IPS-18c (cell line): ENCODE measurements around the gene WDFY1.
A peak's percentile ranks its signal among the peaks of the same experiment; 100 is the strongest.

Experiments
- H3K4me3 ChIP-seq: 2 replicates; pipeline ENCODE4 v1.7.0; 2013; ENCODE audit warnings: low read depth, mild to moderate bottlenecking, low read length, moderate library complexity; ENCODE audit not compliant: insufficient read depth
- H3K9me3 ChIP-seq: one replicate; pipeline ENCODE4 v1.6.1; 2013; ENCODE audit warnings: mild to moderate bottlenecking, low read length, moderate library complexity; ENCODE audit not compliant: control insufficient read depth, insufficient read depth

The WDFY1 gene

GRCh38 chr2:223969856-223970255 is 24.7 kb upstream of the WDFY1 start:
- no peak overlapping the region for H3K4me3 ChIP-seq
- no peaks in the 10 kb centered on the region for H3K9me3 ChIP-seq

- no peak overlapping the region for H3K4me3 ChIP-seq
- H3K9me3 ChIP-seq: no peaks in the 10 kb centered on the region
Observed at GRCh38 chr2:223969315-223969714, 24.2 kb upstream of the WDFY1 start.

- H3K9me3 ChIP-seq: no peaks in the 10 kb centered on the region
Observed at GRCh38 chr2:223967981-223968380, 22.8 kb upstream of the WDFY1 start.

DNA sequence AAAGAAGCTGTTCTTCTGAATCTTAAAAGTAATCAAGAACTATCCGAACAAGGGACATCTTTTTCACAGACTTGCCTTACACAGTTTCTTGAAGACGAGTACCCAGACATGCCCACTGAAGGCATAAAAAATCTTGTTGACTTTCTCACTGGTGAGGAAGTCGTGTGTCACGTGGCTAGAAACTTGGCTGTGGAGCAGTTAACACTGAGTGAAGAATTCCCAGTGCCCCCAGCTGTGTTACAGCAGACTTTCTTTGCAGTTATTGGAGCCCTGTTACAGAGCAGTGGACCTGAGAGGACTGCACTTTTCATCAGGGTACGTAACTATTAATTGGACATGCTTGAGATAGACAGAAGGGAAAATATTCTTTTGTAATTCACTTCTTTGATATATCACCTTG is 14.6 kb upstream of the WDFY1 start:
- Histone ChIP-seq H3K4me3 (no peak overlapping the region), H3K9me3 (no peaks in the 10 kb centered on the region)

More at GRCh38 chr2:223967981-223968380, 22.8 kb upstream of the WDFY1 start:
- H3K4me3 ChIP-seq: no peak overlapping the region

GRCh38 chr2:223957092-223957851 is 12.1 kb upstream of the WDFY1 start, which contains the start of gene MRPL44:
TSS of gene MRPL44 (plus strand) at chr2:223957463. CDS start at chr2:223957473, 10 bp downstream.
- Histone ChIP-seq H3K4me3 (peak within 1 kb of the TSS; percentile 97), H3K9me3 (no peaks in the 10 kb centered on the region)

DNA sequence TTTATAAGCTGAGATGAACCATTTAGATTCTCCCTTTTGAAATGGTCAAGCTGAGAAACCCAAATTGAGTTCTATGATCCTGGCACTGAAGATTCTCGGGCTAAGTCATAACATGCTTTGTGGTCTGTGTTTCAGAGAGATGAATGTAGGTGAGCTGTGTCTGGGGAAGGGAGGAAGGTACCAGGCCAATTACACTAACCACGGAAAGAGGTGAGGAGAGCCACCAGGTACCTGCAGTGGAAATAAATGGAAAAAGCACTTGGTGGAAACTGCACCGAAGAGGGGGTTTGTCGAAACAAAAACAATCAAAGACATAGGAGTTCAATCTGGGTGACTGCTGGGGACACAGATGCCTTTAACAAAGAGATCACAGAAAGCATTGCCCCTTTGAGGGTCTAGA is 11.2 kb upstream of the WDFY1 start:
- Histone ChIP-seq H3K9me3 (no peaks in the 10 kb centered on the region), H3K4me3 (no peak overlapping the region)

GRCh38 chr2:223954401-223954800 is 9.3 kb upstream of the WDFY1 start:
- Histone ChIP-seq H3K9me3 (no peaks in the 10 kb centered on the region), H3K4me3 (no peak overlapping the region)

DNA sequence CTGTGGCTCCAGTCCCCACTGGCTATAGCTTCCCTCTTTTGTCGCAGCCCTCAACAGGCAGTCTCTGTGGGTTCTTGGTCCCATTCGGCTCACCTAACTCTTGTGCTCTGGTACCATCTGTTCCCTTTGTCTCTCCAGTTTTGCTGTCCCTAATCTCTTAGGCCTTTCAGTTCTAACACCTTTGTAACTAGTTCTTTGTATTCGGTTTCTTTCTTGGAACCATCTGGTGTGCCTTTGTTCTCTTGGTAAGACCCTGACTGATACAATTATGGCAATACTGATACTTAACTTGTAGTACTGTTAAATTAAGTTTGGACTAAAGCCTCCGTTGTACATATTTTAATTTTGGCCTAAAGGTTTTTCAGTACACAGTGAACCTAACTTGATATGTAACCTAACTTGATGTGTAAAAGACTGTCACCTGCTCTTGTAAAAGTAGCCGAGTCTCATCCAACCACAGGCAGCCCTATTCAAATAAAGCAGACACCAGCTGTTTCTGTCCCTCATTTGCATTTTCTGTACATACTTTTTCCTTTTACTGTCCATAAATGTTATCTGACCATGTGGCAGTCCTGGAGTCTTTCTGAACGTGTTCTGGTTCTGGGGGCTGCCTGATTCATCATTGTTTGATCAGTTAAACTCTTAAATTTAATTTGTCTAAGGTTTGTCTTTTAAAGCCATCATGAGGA is 7.3 kb upstream of the WDFY1 start:
- H3K4me3 ChIP-seq: no peak overlapping the region
- H3K9me3 ChIP-seq: no peaks in the 10 kb centered on the region

DNA sequence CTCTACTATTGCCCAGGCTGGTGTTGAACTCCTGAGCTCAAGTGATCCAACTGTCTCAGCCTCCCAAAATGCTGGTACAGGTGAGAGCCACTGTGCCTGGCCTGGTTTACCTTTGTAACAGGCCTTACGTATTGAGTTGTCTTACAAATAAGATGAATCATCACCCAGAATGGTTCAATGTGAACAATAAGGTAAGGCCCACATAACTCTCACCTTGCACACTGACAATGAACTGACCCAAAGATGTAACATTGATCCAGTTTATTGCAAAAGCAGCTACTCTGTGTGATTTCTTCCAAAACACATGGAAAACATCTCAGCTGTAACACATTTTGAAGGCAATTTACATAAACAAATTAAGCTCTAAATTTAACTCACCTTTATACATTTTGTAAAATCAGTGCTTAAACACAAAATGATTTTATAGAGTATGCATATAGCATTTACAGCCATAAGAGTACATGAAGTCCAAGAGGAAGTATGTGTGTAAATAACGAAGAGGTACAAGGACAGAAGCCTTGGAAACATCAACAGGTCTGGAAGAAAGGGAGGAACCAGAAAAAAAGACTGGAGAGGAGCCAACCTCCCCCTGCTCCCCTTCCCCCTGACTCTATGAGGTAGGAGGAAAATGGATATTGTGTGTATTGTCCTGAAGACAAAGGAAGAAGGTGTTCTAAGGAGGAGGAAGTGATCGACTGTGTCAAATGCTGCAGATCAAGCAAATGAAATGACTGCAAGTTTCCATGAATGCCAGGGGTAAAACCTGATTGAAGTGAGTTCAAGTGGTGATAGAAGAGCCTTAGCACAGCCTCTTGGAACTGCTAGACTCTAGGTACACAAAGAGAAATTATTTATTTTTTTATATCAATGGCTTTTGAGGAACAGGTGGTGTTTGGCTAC is 5.6 kb upstream of the WDFY1 start:
- no peak overlapping the region for H3K4me3 ChIP-seq
- H3K9me3 ChIP-seq: no peaks in the 10 kb centered on the region

DNA sequence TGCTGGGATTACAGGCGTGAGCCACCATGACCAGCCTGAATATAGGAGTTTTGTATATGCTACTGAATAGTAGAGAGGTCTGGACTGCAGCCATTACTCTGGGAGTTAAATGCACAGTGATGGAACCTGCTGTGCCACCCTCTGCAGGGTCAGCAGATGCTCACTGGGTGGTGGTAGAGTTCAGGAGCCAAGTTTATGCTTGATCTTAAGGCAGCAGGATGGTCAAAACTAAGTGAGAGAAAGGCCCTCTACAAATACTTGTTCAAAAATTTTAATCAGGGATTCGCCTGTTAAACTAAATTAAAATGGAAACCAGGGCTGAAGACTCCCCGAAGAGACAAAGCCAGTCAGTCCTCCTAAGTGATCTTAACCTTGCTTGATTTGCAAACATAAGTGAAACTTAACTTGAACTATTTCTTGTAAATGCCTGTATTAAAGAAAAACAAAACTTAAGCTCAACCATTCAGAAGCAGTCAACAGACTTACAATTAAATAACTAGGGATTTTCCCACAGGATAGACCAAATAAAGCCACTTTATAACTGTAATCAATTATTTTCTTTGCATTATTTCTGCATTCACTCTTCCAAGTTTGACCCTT is 4.2 kb upstream of the WDFY1 start:
- Histone ChIP-seq H3K4me3 (no peak overlapping the region), H3K9me3 (no peaks in the 10 kb centered on the region)

- no peaks in the 10 kb centered on the region for H3K9me3 ChIP-seq
- no peak overlapping the region for H3K4me3 ChIP-seq
Observed at GRCh38 chr2:223947711-223948205, 2.6 kb upstream of the WDFY1 start.

GRCh38 chr2:223945755-223946154 is 620 bp upstream of the WDFY1 start:
- Histone ChIP-seq H3K4me3 (no peak overlapping the region), H3K9me3 (no peaks in the 10 kb centered on the region)

DNA sequence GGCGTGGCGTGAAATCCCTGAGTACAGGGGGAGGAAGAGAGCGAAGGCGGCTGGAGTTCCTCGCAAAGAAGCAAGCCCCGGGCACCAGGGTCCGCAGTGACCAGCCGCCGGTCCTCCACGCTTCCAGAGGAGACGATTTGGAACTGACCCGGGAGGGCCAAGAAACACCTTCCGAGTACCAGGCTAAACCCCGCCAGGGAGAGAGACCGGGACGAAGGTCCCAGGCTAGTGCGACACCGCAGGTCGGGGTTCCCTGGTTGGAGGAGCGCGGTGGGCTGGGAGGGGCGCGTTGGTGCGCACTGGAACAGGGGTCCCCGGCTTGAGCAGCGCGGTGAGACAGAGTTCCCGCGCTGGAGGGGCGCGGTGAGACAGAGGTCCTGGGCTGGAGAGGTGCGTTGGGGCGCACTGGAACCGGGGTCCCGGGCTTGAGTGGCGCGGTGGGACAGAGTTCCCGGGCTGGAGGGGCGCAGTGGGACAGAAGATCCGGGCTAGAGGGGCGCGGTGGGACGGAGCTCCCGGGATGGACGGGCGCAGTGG is 901 bp downstream of the WDFY1 start:
- no peaks in the 10 kb centered on the region for H3K9me3 ChIP-seq

GRCh38 chr2:223943561-223944008 is 1.6 kb downstream of the WDFY1 start:
- Histone ChIP-seq H3K4me3 (peak overlapping the region; percentile 97), H3K9me3 (no peaks in the 10 kb centered on the region)

More for the DNA sequence above, 901 bp downstream of the WDFY1 start:
- peak overlapping the region; percentile 97 for H3K4me3 ChIP-seq

DNA sequence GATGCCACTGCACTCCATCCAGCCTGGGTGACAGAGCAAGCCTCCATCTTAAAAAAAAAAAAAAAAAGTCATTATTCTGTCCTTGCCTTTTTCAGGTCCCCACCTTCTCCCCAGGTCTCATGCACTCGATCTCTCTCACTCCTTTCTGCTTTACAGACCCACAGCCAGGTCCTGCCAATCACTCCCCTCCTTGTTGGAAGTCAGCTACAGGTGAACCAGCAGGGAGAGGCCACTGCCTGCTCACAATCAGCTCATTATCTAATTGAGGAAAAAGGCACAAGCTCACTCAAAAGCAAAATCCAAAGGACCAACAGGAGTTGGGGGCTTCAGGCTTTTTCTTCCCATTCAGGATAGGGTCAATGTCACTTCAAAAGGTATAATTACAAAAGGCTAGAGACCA is 2.0 kb downstream of the WDFY1 start:
- H3K4me3 ChIP-seq: 0 out of 2 replicates have a peak overlapping the region, but pooled peaks have one; percentile 97

DNA sequence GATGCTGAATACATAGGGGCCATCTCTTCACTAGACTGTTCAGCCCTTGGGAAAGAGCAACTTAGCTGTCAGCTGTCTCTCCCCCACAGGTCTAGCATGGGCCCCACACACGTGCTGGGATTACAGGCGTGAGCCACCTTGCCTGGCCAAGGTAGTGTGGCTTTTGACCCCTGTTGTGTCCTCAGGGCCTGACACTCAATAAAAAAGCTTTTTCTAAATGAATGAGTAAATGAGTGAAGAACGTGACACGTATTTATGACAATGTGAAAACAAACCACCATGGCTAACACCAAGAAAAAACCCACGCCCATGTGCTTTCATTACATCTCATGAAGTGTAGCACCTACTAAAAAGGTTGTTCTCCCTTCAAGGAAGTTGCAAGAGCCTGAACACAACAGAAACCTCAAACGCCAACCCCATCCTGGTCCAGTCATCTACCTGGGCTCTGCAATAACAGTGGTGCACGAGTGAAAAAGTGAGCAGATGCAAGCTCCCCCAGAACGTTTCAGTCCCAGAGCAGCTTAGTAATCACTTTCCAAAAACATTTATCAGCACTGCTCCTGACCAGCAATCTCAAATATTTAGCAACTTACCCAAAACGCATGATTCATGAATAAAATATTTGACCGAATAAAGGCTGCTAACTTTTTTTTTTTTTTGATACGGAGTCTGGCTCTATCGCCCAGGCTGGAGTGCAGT is 3.4 kb downstream of the WDFY1 start:
- Histone ChIP-seq H3K4me3 (no peak overlapping the region), H3K9me3 (no peaks in the 10 kb centered on the region)

More for the DNA sequence above, 2.0 kb downstream of the WDFY1 start:
- H3K9me3 ChIP-seq: no peaks in the 10 kb centered on the region
